Spinal cord (tissue), 10 donors: ENCODE measurements around the gene KCND3. TPM values are rescaled to one million over a fixed set of nuclear protein-coding genes. Genes with fewer than 3 reads are reported as not detected.

Experiments
- DNase-seq, 6 donors: peaks; one replicate each; pipeline versions ENCODE4 v3.0.0 to v3.0.0-alpha.2; 2013 to 2015; ENCODE audit warnings: low spot score in 6 of 6, low read depth in 4 of 6
- H3K27ac ChIP-seq: one replicate; pipeline ENCODE4 v1.5.1; 2013; ENCODE audit warnings: low read depth, low read length, control low read depth
- H3K27me3 ChIP-seq: one replicate; pipeline ENCODE4 v1.6.1; 2013; ENCODE audit warnings: low read length; ENCODE audit not compliant: control insufficient read depth, insufficient read depth
- H3K36me3 ChIP-seq: one replicate; pipeline ENCODE4 v1.6.1; 2013; ENCODE audit warnings: low read length; ENCODE audit not compliant: control insufficient read depth, insufficient read depth
- H3K4me1 ChIP-seq: one replicate; pipeline ENCODE4 v1.6.1; 2013; ENCODE audit warnings: low read length; ENCODE audit not compliant: control insufficient read depth, insufficient read depth
- H3K4me3 ChIP-seq: one replicate; pipeline ENCODE4 v1.5.1; 2013; ENCODE audit warnings: low read depth, low read length, control low read depth
- H3K9me3 ChIP-seq: one replicate; pipeline ENCODE4 v1.6.1; 2013; ENCODE audit warnings: low read length; ENCODE audit not compliant: control insufficient read depth, insufficient read depth
- WGBS: methylation state at CpG from one replicate; pipeline ENCODE4 v1.1.5; 2013; ENCODE audit warnings: missing lambda C conversion rate; ENCODE audit not compliant: insufficient coverage; 5-methylcytosine and 5-hydroxymethylcytosine counted together
- polyA plus RNA-seq, 2 donors: library from polyadenylated mRNA; unstranded; fragments of 120-200 nt; gene quantifications; one replicate each; pipeline ENCODE4 v1.2.1, GENCODE V29; 2013; ENCODE audit not compliant: insufficient read length in 2 of 2
- total RNA-seq, 2 donors: library from RNA; depleted of rRNA in 1 of 2; stranded (reverse); fragments of 120-200 nt in 1 of 2; fragments of >200 nt in 1 of 2; gene quantifications; one replicate each; pipeline versions ENCODE4 v1.2.3 to v1.2.4, GENCODE V29; 2013 to 2014
- donor health status: healthy.

KCND3 gene
- total and polyA plus RNA-seq, 4 donors: 9.5 to 35.8 (median 23.3) TPM

DNA sequence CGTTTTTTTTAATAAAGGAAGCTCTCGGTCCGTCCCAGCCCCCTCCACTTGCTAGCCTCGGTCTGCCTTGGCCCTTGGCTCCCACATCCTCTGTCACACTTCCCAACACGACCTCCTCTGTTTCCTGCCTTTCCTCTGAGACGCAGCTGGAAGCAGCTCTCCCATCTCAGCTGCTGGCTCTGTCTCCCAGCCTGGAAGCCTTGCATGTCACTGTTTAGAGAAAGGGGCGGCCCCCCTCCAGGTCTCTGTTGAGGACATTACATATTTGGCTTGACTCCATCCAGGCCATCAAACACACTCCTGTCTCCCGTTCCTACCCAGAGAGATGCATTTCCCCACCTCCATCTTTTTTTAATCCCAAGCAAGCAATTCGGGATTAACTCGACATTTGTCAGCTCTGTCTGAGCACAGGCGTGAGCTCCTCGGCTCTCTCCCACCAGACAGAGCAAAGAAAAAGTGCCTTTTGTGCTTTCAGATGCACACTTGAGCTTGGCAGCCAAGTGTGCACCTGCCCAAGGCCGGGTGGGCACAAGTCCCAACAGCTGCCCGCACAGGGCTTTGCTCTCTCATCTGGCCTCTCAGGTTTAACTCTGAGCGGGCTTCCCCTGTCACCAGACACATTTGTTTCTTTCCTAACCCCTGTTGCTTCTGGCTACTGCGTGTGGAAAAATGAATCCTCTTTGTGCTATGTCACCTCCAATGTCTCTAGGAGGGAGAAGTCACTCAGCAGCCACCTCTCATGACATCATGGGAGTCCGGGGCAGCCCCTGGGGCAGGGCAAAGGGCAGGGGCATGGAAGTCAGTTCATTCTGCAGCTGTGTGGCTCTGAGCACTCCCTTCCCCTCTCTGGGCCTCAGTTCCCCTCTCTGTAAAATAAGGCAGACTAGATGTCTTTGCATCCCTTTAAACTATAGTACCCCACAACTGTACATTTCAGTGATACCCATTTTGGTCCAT, 108.3 kb downstream of the KCND3 start:
- peak in 5 of 6 donors; percentile 47 to 95 (median 54) for DNase-seq
- H3K4me1 ChIP-seq: peaks cover 69% of the 10 kb centered on the region
- H3K27ac ChIP-seq: peak overlapping the region; percentile 71
- no peaks in the 10 kb centered on the region for H3K36me3 ChIP-seq
- 13% methylated on average over 16 of the region's 17 CpGs for WGBS
- H3K27me3 ChIP-seq: no peaks in the 10 kb centered on the region
- H3K4me3 ChIP-seq: no peak overlapping the region
- H3K9me3 ChIP-seq: no peaks in the 10 kb centered on the region

- Histone ChIP-seq H3K36me3 (no peaks in the 10 kb centered on the region), H3K4me1 (peaks cover 73% of the 10 kb centered on the region), H3K4me3 (no peak overlapping the region), H3K27me3 (no peaks in the 10 kb centered on the region), H3K9me3 (no peaks in the 10 kb centered on the region), H3K27ac (no peak overlapping the region)
- no peak for DNase-seq
- WGBS: 63% methylated on average over 1 of the region's 4 CpGs
Observed at GRCh38 chr1:111879081-111879480, 110.4 kb downstream of the KCND3 start.

DNA sequence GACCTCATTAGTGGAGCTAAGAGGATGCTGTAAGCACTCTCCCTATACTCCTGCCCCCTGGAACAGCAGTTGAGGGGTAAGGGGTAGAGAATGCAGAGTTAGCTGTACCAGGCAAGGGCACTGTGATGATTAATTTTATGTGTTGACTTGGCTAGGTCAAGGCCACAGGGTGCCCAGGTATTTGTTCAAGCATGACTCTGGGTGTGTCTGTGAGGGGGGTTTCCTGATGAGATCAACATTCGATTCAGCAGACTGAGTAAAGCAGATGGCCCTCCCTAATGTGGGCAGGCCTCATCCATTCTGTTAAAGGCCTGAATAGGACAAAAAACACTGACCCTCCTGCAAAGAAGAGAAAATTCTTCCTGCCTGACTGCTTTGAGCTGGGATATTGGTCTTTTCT, 110.8 kb downstream of the KCND3 start:
- DNase-seq: no peak
- no peaks in the 10 kb centered on the region for H3K27me3 ChIP-seq
- no peak overlapping the region for H3K4me3 ChIP-seq
- H3K4me1 ChIP-seq: peaks cover 73% of the 10 kb centered on the region
- no peaks in the 10 kb centered on the region for H3K9me3 ChIP-seq
- no peaks in the 10 kb centered on the region for H3K36me3 ChIP-seq
- WGBS: no CpG with 5 or more reads among the region's 1 CpG
- no peak overlapping the region for H3K27ac ChIP-seq

GRCh38 chr1:111878091-111878490, 111.4 kb downstream of the KCND3 start:
- DNase-seq: peak in 2 of 6 donors; percentile 74 to 89

DNA sequence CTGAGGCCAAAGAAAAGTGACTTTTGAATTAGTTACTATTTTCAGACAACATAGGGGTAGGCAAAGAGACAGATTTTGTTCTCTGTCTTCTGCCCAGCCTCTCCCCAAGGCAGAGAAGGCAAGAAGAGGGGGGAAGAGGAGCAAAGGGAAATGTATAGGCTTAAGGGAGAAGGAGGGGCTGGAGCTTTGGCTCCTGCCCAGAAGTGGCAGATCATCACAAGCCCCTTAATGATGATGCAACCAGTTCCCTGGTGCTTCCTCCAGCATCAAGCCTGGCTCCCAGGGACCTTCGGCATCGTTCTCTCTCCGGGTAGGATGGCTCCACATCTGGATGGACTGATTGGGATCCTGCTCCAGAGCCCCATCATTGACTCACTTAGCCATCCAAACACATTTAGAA, 112.8 kb downstream of the KCND3 start:
- Histone ChIP-seq H3K27me3 (no peaks in the 10 kb centered on the region), H3K4me3 (no peak overlapping the region), H3K27ac (no peak overlapping the region), H3K36me3 (no peaks in the 10 kb centered on the region), H3K4me1 (peaks cover 59% of the 10 kb centered on the region), H3K9me3 (no peaks in the 10 kb centered on the region)
- WGBS: 80% methylated on average over 1 of the region's 3 CpGs
- DNase-seq: no peak

More at GRCh38 chr1:111878091-111878490, 111.4 kb downstream of the KCND3 start:
- Histone ChIP-seq H3K4me1 (peaks cover 73% of the 10 kb centered on the region), H3K27me3 (no peaks in the 10 kb centered on the region), H3K27ac (no peak overlapping the region), H3K36me3 (no peaks in the 10 kb centered on the region), H3K9me3 (no peaks in the 10 kb centered on the region), H3K4me3 (no peak overlapping the region)
- WGBS: 52% methylated on average over 5 of the region's 7 CpGs

DNA sequence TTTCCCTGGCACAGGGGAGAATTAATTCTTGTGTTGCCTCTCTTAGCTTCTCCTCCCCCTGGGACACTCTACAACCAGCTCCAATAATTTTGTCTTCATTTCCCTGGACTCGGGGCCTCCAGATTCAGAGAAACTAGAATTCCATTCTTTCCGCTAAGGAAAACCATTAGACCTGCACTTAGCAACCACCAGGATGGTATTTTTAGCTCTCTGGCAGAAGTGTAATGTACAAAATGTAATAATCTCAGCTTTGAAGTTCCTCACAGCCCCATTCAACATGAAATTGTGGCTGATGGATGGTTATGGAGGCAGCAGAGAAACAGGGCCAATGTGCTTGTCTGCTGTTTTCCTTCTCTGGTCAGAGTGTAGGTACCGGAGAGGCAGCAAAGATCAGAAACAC, 113.8 kb downstream of the KCND3 start:
- Histone ChIP-seq H3K4me1 (peaks cover 49% of the 10 kb centered on the region), H3K27ac (no peak overlapping the region)
- 67% methylated on average over 1 of the region's 3 CpGs for WGBS

GRCh38 chr1:111873460-111874030, 115.9 kb downstream of the KCND3 start:
- Histone ChIP-seq H3K9me3 (no peaks in the 10 kb centered on the region), H3K27me3 (no peaks in the 10 kb centered on the region), H3K27ac (no peak overlapping the region), H3K36me3 (no peaks in the 10 kb centered on the region), H3K4me1 (peaks cover 28% of the 10 kb centered on the region), H3K4me3 (no peak overlapping the region)
- DNase-seq: peak in 2 of 6 donors; percentile 52 to 76
- WGBS: 81% methylated on average over 3 of the region's 5 CpGs

More for the DNA sequence above, 113.8 kb downstream of the KCND3 start:
- no peaks in the 10 kb centered on the region for H3K36me3 ChIP-seq
- no peaks in the 10 kb centered on the region for H3K27me3 ChIP-seq
- peak in 1 of 6 donors; percentile 76 for DNase-seq
- H3K4me3 ChIP-seq: no peak overlapping the region
- H3K9me3 ChIP-seq: no peaks in the 10 kb centered on the region

GRCh38 chr1:111870181-111870580, 119.3 kb downstream of the KCND3 start:
- no peak for DNase-seq
- H3K27ac ChIP-seq: no peak overlapping the region
- WGBS: 70% methylated on average over 1 of the region's 1 CpG

GRCh38 chr1:111867868-111868440, 121.5 kb downstream of the KCND3 start:
- H3K4me3 ChIP-seq: no peak overlapping the region
- no peaks in the 10 kb centered on the region for H3K27me3 ChIP-seq
- no peaks in the 10 kb centered on the region for H3K4me1 ChIP-seq
- H3K9me3 ChIP-seq: no peaks in the 10 kb centered on the region
- WGBS: 97% methylated on average over 3 of the region's 6 CpGs
- H3K36me3 ChIP-seq: no peaks in the 10 kb centered on the region
- no peak overlapping the region for H3K27ac ChIP-seq
- no peak for DNase-seq

More at GRCh38 chr1:111870181-111870580, 119.3 kb downstream of the KCND3 start:
- H3K4me3 ChIP-seq: no peak overlapping the region
- H3K9me3 ChIP-seq: no peaks in the 10 kb centered on the region
- H3K36me3 ChIP-seq: no peaks in the 10 kb centered on the region
- H3K4me1 ChIP-seq: peaks cover 4% of the 10 kb centered on the region
- H3K27me3 ChIP-seq: no peaks in the 10 kb centered on the region
